GM13977 (cell line): ENCODE data around the gene RHOF.

Experiments used
- DNase-seq: peaks from one replicate; pipeline ENCODE4 v3.0.0; 2012; ENCODE audit warnings: low spot score
- CTCF ChIP-seq: IDR thresholded peaks from 2 replicates; pipeline ENCODE4 v1.5.1; 2012; ENCODE audit warnings: mild to moderate bottlenecking, control low read depth; ENCODE audit not compliant: insufficient read depth; ENCODE audit errors: extremely low read depth, missing control alignments
- in situ Hi-C: fragments of 300-500 bp; cut with MboI; formaldehyde crosslinking; loops from one replicate; pipeline ENCODE4 v1.12.0; 2022; ENCODE audit warnings: low sequenced_read_pairs, low pct_unique_long_range_greater_than_20kb, mixed read lengths, inconsistent platforms; ENCODE audit not compliant: unreplicated experiment

RHOF gene

DNA sequence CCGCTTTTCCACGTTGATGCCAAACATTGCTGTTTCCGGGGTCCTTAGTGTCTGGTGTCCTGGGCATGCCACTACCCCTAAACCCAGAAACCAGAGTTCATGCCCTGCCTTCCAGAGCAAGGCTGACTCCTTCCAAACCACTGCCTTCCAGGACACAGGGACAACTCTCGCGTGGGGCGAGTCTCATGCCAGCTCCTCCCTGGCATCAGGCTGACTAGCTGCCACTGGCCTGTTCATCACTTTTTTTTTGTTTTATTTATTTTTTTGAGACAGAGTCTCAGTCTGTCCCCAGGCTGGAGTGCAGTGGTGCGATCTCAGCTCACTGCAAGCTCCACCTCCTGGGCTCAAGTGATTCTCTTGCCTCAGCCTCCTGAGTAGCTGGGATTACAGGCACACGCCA, 15.1 kb upstream of the RHOF start:
- no peak for DNase-seq
- in situ Hi-C loops, result no loop called here
- TF ChIP-seq CTCF, result no peak

DNA sequence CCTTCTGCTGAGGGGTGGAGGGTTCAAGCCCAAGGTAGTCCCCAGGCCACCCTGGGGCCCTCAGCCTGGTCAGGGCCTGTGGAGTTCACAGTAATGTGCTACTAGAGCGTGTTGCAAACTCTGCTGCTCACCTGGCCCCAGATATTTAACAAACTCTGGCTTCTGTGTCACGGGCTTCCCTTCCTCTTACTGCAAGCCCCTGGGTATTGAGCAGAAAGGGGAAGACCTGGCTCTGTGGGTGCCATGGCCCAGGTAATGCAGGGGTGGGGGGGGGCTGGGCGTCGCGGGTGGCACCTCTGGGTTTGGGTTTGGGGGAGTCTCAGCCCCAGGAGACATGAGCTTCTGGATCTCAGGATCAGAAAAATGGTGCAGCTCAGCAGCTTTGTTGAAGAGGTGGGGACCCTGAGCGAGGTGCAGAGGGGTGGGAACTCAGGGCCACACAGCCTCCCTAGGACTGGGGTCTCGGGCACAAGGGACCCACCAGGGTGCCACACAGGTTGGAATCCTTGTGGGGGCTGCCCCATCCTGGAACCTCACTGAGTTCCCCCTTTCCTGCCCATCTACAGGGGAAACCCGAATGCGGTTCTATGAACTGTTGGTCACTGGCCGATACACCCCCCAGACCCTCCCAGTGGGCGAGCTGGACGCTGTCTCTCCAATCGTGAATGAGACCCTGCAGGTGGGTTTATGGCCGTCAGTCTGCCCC, 14.3 kb upstream of the RHOF start:
- DNase-seq, result no peak
- no peak for TF ChIP-seq CTCF
- in situ Hi-C loops, result no loop called here

DNA sequence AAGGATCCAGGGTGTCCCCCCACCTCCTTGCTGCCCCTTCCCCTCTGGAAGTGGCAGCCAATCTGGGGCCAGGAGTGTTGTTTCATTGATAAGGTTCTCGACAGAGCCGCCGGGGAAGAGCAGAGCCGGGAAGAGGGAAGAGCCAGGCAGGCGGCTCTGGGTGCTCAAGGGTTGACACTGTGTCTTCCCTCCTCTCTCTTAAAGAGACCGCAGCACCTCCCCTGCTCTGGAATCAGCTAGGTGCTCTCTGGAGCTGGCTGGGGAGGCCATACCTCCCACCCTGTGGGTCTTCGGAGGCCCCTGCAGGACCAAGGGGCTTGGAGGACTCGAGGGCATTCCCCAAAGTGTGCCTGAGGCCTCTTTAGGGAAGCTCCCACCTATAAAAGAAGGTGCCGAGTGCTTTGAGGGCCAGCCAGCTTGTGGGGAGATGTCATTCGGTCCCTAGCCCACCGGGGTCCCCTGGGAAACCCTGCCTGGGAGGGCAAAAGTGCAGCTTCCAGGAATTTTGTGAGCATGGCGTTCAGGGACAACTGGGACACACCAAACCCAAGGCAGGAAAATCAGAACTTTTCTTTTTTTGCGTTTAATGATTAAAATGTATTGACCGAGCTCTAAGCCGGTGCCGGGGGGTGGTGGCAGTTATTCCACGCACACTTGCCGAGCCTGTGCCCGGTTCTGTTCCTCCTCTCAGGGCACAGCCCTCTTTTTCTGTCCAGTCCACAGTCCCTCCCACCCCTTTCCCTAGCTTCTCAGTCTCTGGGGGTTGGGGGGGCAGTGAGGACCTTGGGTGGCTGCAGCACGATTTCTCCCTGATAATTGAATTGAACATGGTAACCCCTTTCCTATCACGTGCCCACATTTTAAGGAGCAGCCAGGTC, 13.3 kb upstream of the RHOF start:
- in situ Hi-C loops, result no loop called here
- DNase-seq, result no peak
- TF ChIP-seq CTCF, result no peak

- in situ Hi-C loops, result no loop called here
- no peak for TF ChIP-seq CTCF
- no peak for DNase-seq
These were observed 12.6 kb upstream of the RHOF start for GRCh38 chr12:121806009-121806545.

DNA sequence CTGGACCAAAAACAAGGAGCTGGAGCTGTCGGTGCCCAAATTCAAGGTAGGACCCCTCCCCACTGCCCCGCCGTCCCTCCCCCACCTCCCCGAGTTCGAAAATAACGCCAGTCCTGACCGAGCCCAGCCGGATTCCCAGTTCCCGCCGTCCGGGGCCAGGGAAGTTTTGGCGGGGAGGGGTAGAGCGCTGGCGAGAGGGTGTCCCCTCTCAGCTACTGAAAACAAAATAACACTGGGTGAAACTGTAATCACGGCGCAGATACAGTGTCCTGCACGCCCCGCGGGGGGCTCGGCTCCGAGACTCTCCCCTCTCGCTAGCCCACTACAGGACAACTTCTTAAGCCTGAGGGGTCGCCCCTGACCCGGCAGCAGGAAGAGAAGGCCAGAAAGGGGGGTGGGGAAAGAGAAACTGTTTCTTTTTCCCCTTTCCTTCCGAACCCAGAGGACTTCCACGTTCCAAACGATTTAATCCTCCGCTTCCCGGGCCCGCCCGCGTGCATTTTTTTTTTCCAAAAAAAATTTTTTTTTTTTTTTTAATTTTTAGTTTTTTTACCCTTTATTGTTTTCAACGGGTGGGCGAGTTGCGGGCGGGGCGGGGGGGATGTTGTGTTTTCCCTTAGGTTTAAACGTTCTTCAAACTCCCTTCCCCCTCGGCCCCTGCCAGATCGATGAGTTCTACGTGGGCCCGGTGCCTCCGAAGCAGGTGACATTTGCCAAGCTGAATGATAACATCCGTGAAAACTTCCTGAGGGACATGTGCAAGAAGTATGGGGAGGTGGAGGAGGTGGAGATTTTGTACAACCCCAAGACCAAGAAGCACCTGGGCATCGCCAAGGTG, 11.9 kb upstream of the RHOF start:
- in situ Hi-C loops, result no loop called here
- TF ChIP-seq CTCF, result no peak
- no peak for DNase-seq
